Right ventricle myocardium inferior (tissue), 1 donor: Measurements from ENCODE around the gene DYNC1I2. TPM values are rescaled to one million over a fixed set of nuclear protein-coding genes. Genes with fewer than 3 reads are reported as not detected.

ENCODE experiments used
- total RNA-seq: library from RNA; stranded (reverse); fragmentation: NEBNext Ultra II Directional; extraction: Animal tissue kit (Norgen Biotek cat#: 25700); gene quantifications from one replicate; pipeline ENCODE4 v1.2.1, GENCODE V29; 2021
- donor health status: DM: no; HTN: yes; CAD: no; lungs with severe emphysema.

Gene DYNC1I2
- total RNA-seq, 1 donor from 2014 or later: 73.5 TPM

Other genes starting within 250 kb of the DYNC1I2 start
- gene CYBRD1, start 165.0 kb upstream of the DYNC1I2 start, total RNA-seq: 69.8 TPM
- 106 TPM for gene SLC25A12, start 206.8 kb downstream of the DYNC1I2 start, total RNA-seq
- gene HAT1, start 235.0 kb downstream of the DYNC1I2 start, total RNA-seq: 34.8 TPM